B cell (primary cell): ENCODE measurements around the gene IL36G. TPM values are rescaled to one million over a fixed set of nuclear protein-coding genes. Genes with fewer than 3 reads are reported as not detected.
A peak's percentile ranks its signal among the peaks of the same experiment; 100 is the strongest.

Source experiments
- ATAC-seq: fragments of 200-7000 bp; cut with Tn5 transposase; one replicate; pipeline ENCODE4 v1.10.0; 2021; ENCODE audit warnings: low read depth, mild to moderate bottlenecking, moderate number of reproducible peaks, moderate library complexity
- CTCF ChIA-PET: fragments of 350-600 bp; sonication (Branson Sonifier 250); formaldehyde crosslinking; loops from one replicate; lab custom pipeline; 2021; ENCODE audit warnings: antibody characterized with exemption, inconsistent platforms; lab: Charles Lee
- POLR2A ChIA-PET: fragments of 350-600 bp; sonication (Branson Sonifier 250); formaldehyde crosslinking; loops from one replicate; lab custom pipeline; 2021; ENCODE audit warnings: antibody characterized with exemption; lab: Charles Lee
- DNase-seq: peaks from one replicate; pipeline ENCODE4 v3.0.0; 2013
- H2AFZ ChIP-seq: 2 replicates; pipeline ENCODE4 v1.6.1; 2012; ENCODE audit warnings: mild to moderate bottlenecking, low read depth, low read length; ENCODE audit not compliant: insufficient read depth, poor library complexity, severe bottlenecking
- H3K27ac ChIP-seq, 2 donors: 1 replicate in 1 of 2; 2 replicates in 1 of 2; pipeline ENCODE4 v1.5.1; 2012 to 2013; ENCODE audit warnings: low read length in 2 of 2, mild to moderate bottlenecking in 2 of 2, moderate library complexity in 1 of 2
- H3K27me3 ChIP-seq, 4 experiments: fragments of 200-600 bp in 1 of 4; sonication (generic) in 1 of 4; replicated peaks in 1 of 4; 1 replicate in 2 of 4; 2 replicates in 2 of 4; pipeline versions ENCODE4 v1.6.1 to v1.7.0; 2013 to 2016; ENCODE audit warnings: low read length in 3 of 4, mild to moderate bottlenecking in 2 of 4, mixed read lengths in 1 of 4, moderate library complexity in 1 of 4; ENCODE audit not compliant: insufficient read depth in 4 of 4, control insufficient read depth in 3 of 4; ENCODE audit errors: control extremely low read depth in 1 of 4
- H3K36me3 ChIP-seq, 2 experiments: replicated peaks in 1 of 2; 1 replicate in 1 of 2; 2 replicates in 1 of 2; pipeline versions ENCODE4 v1.6.1 to v1.7.1; 2013; ENCODE audit warnings: low read length in 1 of 2; ENCODE audit not compliant: insufficient read depth in 2 of 2, control insufficient read depth in 1 of 2; ENCODE audit errors: control extremely low read depth in 1 of 2, extremely low read depth in 1 of 2
- H3K4me1 ChIP-seq, 2 donors: fragments of 200-600 bp in 1 of 2; sonication (generic) in 1 of 2; 1 replicate in 1 of 2; 2 replicates in 1 of 2; pipeline versions ENCODE4 v1.5.1 to v1.6.1; 2013 to 2017; ENCODE audit warnings: low read length in 2 of 2; ENCODE audit not compliant: control insufficient read depth in 2 of 2, insufficient read depth in 2 of 2
- H3K4me2 ChIP-seq: replicated peaks from 2 replicates; pipeline ENCODE3; 2012; ENCODE audit warnings: mild to moderate bottlenecking, low read depth, low read length; ENCODE audit not compliant: poor library complexity, severe bottlenecking
- H3K4me3 ChIP-seq, 5 experiments: fragments of 200-600 bp in 1 of 5; sonication (generic) in 1 of 5; 1 replicate in 3 of 5; 2 replicates in 2 of 5; pipeline versions ENCODE4 v1.5.1 to v1.7.0; 2011 to 2016; ENCODE audit warnings: low read length in 4 of 5, mild to moderate bottlenecking in 4 of 5, low read depth in 2 of 5, control low read depth in 1 of 5, moderate library complexity in 1 of 5; ENCODE audit not compliant: insufficient read depth in 1 of 5; ENCODE audit errors: control extremely low read depth in 1 of 5, extremely low read depth in 1 of 5
- H3K79me2 ChIP-seq: fragments of 200-600 bp; sonication (generic); one replicate; pipeline ENCODE4 v1.6.0; 2016; ENCODE audit warnings: low read length; ENCODE audit not compliant: control insufficient read depth, insufficient read depth
- H3K9ac ChIP-seq: fragments of 200-600 bp; sonication (generic); 2 replicates; pipeline ENCODE4 v1.6.1; 2017; ENCODE audit warnings: mild to moderate bottlenecking, low read length, moderate library complexity
- H3K9me3 ChIP-seq, 3 donors: one replicate each; pipeline versions ENCODE4 v1.6.1 to v1.7.1; 2013; ENCODE audit warnings: low read length in 2 of 3; ENCODE audit not compliant: control insufficient read depth in 2 of 3, insufficient read depth in 1 of 3; ENCODE audit errors: control extremely low read depth in 1 of 3
- H4K20me1 ChIP-seq: 2 replicates; pipeline ENCODE4 v1.6.0; 2012; ENCODE audit warnings: mild to moderate bottlenecking, low read length; ENCODE audit not compliant: insufficient read depth, control insufficient read depth, poor library complexity, severe bottlenecking
- H3K27ac Mint-ChIP-seq: one replicate; pipeline ENCODE4 v1.8.0; 2021; ENCODE audit warnings: mixed read lengths
- H3K27me3 Mint-ChIP-seq: one replicate; pipeline ENCODE4 v1.8.0; 2021; ENCODE audit warnings: mixed read lengths
- H3K4me1 Mint-ChIP-seq: one replicate; pipeline ENCODE4 v1.8.0; 2021; ENCODE audit warnings: mixed read lengths
- H3K4me3 Mint-ChIP-seq: one replicate; pipeline ENCODE4 v1.8.0; 2021; ENCODE audit warnings: mixed read lengths
- H3K9me3 Mint-ChIP-seq: one replicate; pipeline ENCODE4 v1.8.0; 2022; ENCODE audit warnings: mixed read lengths; ENCODE audit not compliant: insufficient read depth
- CTCF ChIP-seq: fragments of 200-600 bp; IDR thresholded peaks from one replicate; pipeline ENCODE4 v1.8.0; 2022; ENCODE audit warnings: antibody characterized with exemption, mild to moderate bottlenecking
- EZH2 ChIP-seq: IDR thresholded peaks from 2 replicates; pipeline ENCODE4 v1.6.1; 2012; ENCODE audit warnings: borderline replicate concordance, low read depth, mild to moderate bottlenecking, moderate library complexity, low read length; ENCODE audit not compliant: insufficient read depth, poor library complexity, severe bottlenecking
- WGBS: methylation state at CpG from one replicate; pipeline ENCODE4 v1.1.5; 2013; ENCODE audit warnings: missing lambda C conversion rate; ENCODE audit not compliant: insufficient coverage; 5-methylcytosine and 5-hydroxymethylcytosine counted together
- intact Hi-C: fragments of 100-400 bp; cut with micrococcal nuclease; formaldehyde crosslinking; loops from one replicate; pipeline ENCODE4 v1.10.0; 2022
- polyA plus RNA-seq: library from polyadenylated mRNA; depleted of rRNA; stranded (reverse); fragments of >200 nt; gene quantifications from 2 replicates; pipeline ENCODE4 v1.2.3, GENCODE V29; 2012
- total RNA-seq, 2 donors: library from RNA; stranded (reverse); fragments of 120-200 nt in 1 of 2; gene quantifications; 1 replicate in 1 of 2; 2 replicates in 1 of 2; pipeline versions ENCODE4 v1.2.3 to v1.2.4, GENCODE V29; 2013 to 2022

Gene IL36G
- total and polyA plus RNA-seq, 2 donors (not counting 1 experiment from before 2014, with no cell fraction given), result not detected

GRCh38 chr2:112959109-112959812 lies 18.5 kb upstream of the IL36G start:
- Histone ChIP-seq H4K20me1 (no peaks in the 10 kb centered on the region), H3K9ac (no peak overlapping the region), H2AFZ (no peak overlapping the region), H3K79me2 (no peaks in the 10 kb centered on the region), H3K4me2 (no peak overlapping the region), H3K4me3 (no peak overlapping the region), H3K9me3 (no peaks in the 10 kb centered on the region), H3K36me3 (no peaks in the 10 kb centered on the region), H3K27me3 (peaks cover 0 to 15% (median 0%) of the 10 kb centered on the region in 4 experiments), H3K4me1 (no peaks in the 10 kb centered on the region), H3K27ac (no peak overlapping the region)
- intact Hi-C loops, result loop anchor here (1.0 to 2.0 kb wide), 2 partner anchors 210 to 332 kb away; no protein-coding TSS in a partner anchor
- TF ChIP-seq EZH2, result no peak
- peak; percentile 51 for TF ChIP-seq CTCF
- POLR2A ChIA-PET, result no interaction called here
- Mint-ChIP-seq H3K4me1 (no peaks in the 10 kb centered on the region), H3K27ac (no peak overlapping the region), H3K9me3 (no peaks in the 10 kb centered on the region), H3K27me3 (peaks cover 7% of the 10 kb centered on the region), H3K4me3 (no peak overlapping the region)
- CTCF ChIA-PET, result interaction anchor here (0.6 to 3.0 kb wide), 12 partner anchors 8 to 912 kb away, joined by 3 to 37 read pairs (median 3); no protein-coding TSS in a partner anchor
- WGBS, result 71% methylated on average over 10 of the region's 14 CpGs
- ATAC-seq (no peak), DNase-seq (no peak)

- Mint-ChIP-seq H3K4me1 (no peaks in the 10 kb centered on the region), H3K4me3 (no peak overlapping the region), H3K27me3 (peaks cover 3% of the 10 kb centered on the region), H3K27ac (no peak overlapping the region), H3K9me3 (no peaks in the 10 kb centered on the region)
- Histone ChIP-seq H3K4me2 (no peak overlapping the region), H3K4me1 (no peaks in the 10 kb centered on the region), H3K9ac (no peak overlapping the region), H3K27me3 (peaks cover 0 to 12% (median 0%) of the 10 kb centered on the region in 4 experiments), H3K9me3 (no peaks in the 10 kb centered on the region), H3K27ac (no peak overlapping the region), H3K36me3 (no peaks in the 10 kb centered on the region), H3K4me3 (no peak overlapping the region), H4K20me1 (no peaks in the 10 kb centered on the region), H2AFZ (no peak overlapping the region), H3K79me2 (no peaks in the 10 kb centered on the region)
- TF ChIP-seq CTCF (no peak), EZH2 (no peak)
- ChIA-PET CTCF (interaction anchor here (3.0 kb wide), 1 partner anchor 212 kb away, joined by 37 read pairs; no protein-coding TSS in a partner anchor), POLR2A (no interaction called here)
- intact Hi-C loops, result no loop called here
- ATAC-seq (no peak), DNase-seq (no peak)
- 100% methylated on average over 1 of the region's 2 CpGs for WGBS
These were observed 17.5 kb upstream of the IL36G start for GRCh38 chr2:112960230-112960825.
